GM23248 (cell line): ENCODE measurements around the gene DIP2C. TPM values are rescaled to one million over a fixed set of nuclear protein-coding genes. Genes with fewer than 3 reads are reported as not detected.

ENCODE experiments used
- DNase-seq: peaks from one replicate; pipeline ENCODE4 v3.0.0-alpha.2; 2015
- H2AFZ ChIP-seq: fragments of 200-600 bp; sonication (generic); 2 replicates; pipeline ENCODE4 v1.6.1; 2016; ENCODE audit warnings: antibody characterized with exemption
- H3F3A ChIP-seq: fragments of 200-600 bp; sonication (generic); 2 replicates; pipeline ENCODE4 v1.6.1; 2016; ENCODE audit warnings: mild to moderate bottlenecking, antibody characterized with exemption, mixed run types; ENCODE audit not compliant: insufficient read depth
- H3K27ac ChIP-seq: fragments of 200-600 bp; sonication (generic); 2 replicates; pipeline ENCODE4 v1.5.1; 2016; ENCODE audit warnings: mild to moderate bottlenecking
- H3K27me3 ChIP-seq: fragments of 200-600 bp; sonication (generic); replicated peaks from 2 replicates; pipeline ENCODE4 v1.6.1; 2016; ENCODE audit warnings: mild to moderate bottlenecking; ENCODE audit not compliant: insufficient read depth
- H3K36me3 ChIP-seq: fragments of 200-600 bp; sonication (generic); 2 replicates; pipeline ENCODE4 v1.6.1; 2016; ENCODE audit warnings: low read depth, mild to moderate bottlenecking
- H3K4me1 ChIP-seq: fragments of 200-600 bp; sonication (generic); 2 replicates; pipeline ENCODE4 v1.6.1; 2016; ENCODE audit warnings: mild to moderate bottlenecking; ENCODE audit not compliant: insufficient read depth
- H3K4me2 ChIP-seq: fragments of 200-600 bp; sonication (generic); one replicate; pipeline ENCODE4 v1.6.1; 2016; ENCODE audit warnings: mild to moderate bottlenecking; ENCODE audit not compliant: unreplicated experiment
- H3K4me3 ChIP-seq: fragments of 200-600 bp; sonication (generic); 2 replicates; pipeline ENCODE4 v1.5.1; 2016; ENCODE audit warnings: mild to moderate bottlenecking
- H3K79me2 ChIP-seq: fragments of 200-600 bp; sonication (generic); 2 replicates; pipeline ENCODE4 v1.6.1; 2016; ENCODE audit warnings: mild to moderate bottlenecking; ENCODE audit not compliant: insufficient read depth
- H3K9ac ChIP-seq: fragments of 200-600 bp; sonication (generic); 2 replicates; pipeline ENCODE4 v1.6.1; 2016; ENCODE audit warnings: mild to moderate bottlenecking
- H3K9me2 ChIP-seq: fragments of 200-600 bp; sonication (generic); 2 replicates; pipeline ENCODE4 v1.6.1; 2016; ENCODE audit warnings: mixed run types, mild to moderate bottlenecking, moderate library complexity; ENCODE audit not compliant: insufficient read depth
- H3K9me3 ChIP-seq: fragments of 200-600 bp; sonication (generic); one replicate; pipeline ENCODE4 v1.6.1; 2017; ENCODE audit warnings: low read depth
- H4K20me1 ChIP-seq: fragments of 200-600 bp; sonication (generic); 2 replicates; pipeline ENCODE4 v1.6.0; 2016; ENCODE audit not compliant: insufficient read depth
- EZH2 ChIP-seq: fragments of 200-600 bp; sonication (generic); IDR thresholded peaks from 2 replicates; pipeline ENCODE4 v1.6.1; 2018; ENCODE audit warnings: antibody characterized with exemption, mild to moderate bottlenecking; ENCODE audit not compliant: insufficient read depth, poor library complexity, severe bottlenecking
- EZH2phosphoT487 ChIP-seq: fragments of 200-600 bp; sonication (generic); IDR thresholded peaks from 2 replicates; pipeline ENCODE4 v1.6.1; 2018; ENCODE audit warnings: antibody characterized with exemption, moderate library complexity, mild to moderate bottlenecking, low read depth; ENCODE audit not compliant: insufficient read depth
- WGBS, 2 experiments: methylation state at CpG; one replicate each; pipeline ENCODE4 v1.1.6; 2015 to 2017; ENCODE audit warnings: low lambda C conversion rate in 2 of 2, low coverage in 1 of 2; ENCODE audit errors: missing lambda C conversion rate in 2 of 2; 5-methylcytosine and 5-hydroxymethylcytosine counted together
- in situ Hi-C: fragments of 300-500 bp; cut with MboI; formaldehyde crosslinking; loops from 2 replicates; pipeline ENCODE4 v1.15.0; 2020
- polyA plus RNA-seq: library from polyadenylated mRNA; unstranded; fragments of >200 nt; fragmentation: Nextera tagmentation; extraction: Ambion mirVana; gene quantifications from 2 replicates; pipeline ENCODE4 v1.2.1, GENCODE V29; 2016
- total RNA-seq: library from RNA; depleted of rRNA; stranded (reverse); fragments of >200 nt; shearing (Covaris generic); gene quantifications from 2 replicates; pipeline ENCODE4 v1.2.3, GENCODE V29; 2014

Gene DIP2C
- total and polyA plus RNA-seq, 2 experiments from 2014 or later, result 12.0 to 13.1 TPM

DNA sequence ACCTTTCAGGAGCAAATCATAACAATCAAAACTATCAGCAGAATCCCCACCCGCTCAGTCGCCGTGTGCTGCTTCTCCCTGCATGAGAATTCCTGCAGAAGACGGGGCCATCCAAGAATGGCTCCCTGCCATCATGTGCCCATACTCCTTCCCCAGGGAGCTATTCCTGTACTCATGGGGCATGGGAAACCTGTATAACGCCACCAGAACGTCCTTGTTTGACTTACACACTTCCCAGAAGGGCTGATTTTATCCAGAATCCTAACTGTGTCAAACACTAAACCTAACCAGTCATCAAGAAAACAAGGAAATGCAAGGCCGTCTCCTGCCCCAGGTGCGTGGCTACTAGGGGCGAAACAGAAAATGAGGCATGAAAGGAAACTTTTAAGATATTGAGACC is 16.0 kb downstream of the DIP2C start:
- DNase-seq, result no peak
- Histone ChIP-seq H3K4me2 (no peak overlapping the region), H3K27me3 (no peaks in the 10 kb centered on the region), H3K36me3 (no peaks in the 10 kb centered on the region), H3K4me1 (0 out of 2 replicates have a peak, but pooled peaks cover 9% of the 10 kb centered on the region), H3F3A (peaks cover 16% of the 10 kb centered on the region), H3K9ac (no peak overlapping the region), H3K79me2 (peaks cover 97% of the 10 kb centered on the region), H4K20me1 (peaks cover 11% of the 10 kb centered on the region; the same call in 1 of the 2 replicates), H3K27ac (no peak overlapping the region), H3K4me3 (no peak overlapping the region), H3K9me3 (no peaks in the 10 kb centered on the region), H2AFZ (no peak overlapping the region), H3K9me2 (no peaks in the 10 kb centered on the region)
- 75 to 77% methylated on average over 9 of the region's 9 CpGs for WGBS, 2 experiments
- TF ChIP-seq EZH2phosphoT487 (no peak), EZH2 (no peak)
- in situ Hi-C loops, result no loop called here

DNA sequence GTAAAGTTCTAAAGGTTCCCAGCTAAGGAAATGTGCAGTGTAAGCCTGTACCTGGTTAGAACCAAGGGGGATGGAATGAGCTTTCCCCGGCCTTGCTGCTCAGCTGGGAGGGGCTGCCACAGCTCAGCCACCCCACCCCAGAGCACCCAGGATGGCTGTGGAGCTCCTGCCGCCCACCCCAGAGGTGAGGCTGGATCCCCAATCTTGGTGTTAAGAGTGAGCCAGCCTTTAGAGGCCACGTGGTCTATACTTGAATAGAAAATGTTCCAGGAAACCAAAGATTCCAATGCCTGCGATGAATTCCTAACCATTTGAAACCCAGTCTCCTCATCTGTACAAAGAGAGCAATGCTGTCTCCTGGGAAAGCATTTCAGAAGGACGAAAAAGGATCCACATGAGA is 16.5 kb downstream of the DIP2C start:
- Histone ChIP-seq H2AFZ (no peak overlapping the region), H3K79me2 (peaks cover 97% of the 10 kb centered on the region), H3F3A (peaks cover 21% of the 10 kb centered on the region), H3K9me3 (no peaks in the 10 kb centered on the region), H4K20me1 (peaks cover 16% of the 10 kb centered on the region; the same call in 1 of the 2 replicates), H3K27me3 (no peaks in the 10 kb centered on the region), H3K4me3 (no peak overlapping the region), H3K4me2 (no peak overlapping the region), H3K9me2 (peaks cover 2% of the 10 kb centered on the region; the same call in 1 of the 2 replicates), H3K27ac (no peak overlapping the region), H3K4me1 (0 out of 2 replicates have a peak, but pooled peaks cover 9% of the 10 kb centered on the region), H3K9ac (no peak overlapping the region), H3K36me3 (no peaks in the 10 kb centered on the region)
- 87 to 88% methylated on average over 5 of the region's 5 CpGs for WGBS, 2 experiments
- in situ Hi-C loops, result no loop called here
- DNase-seq, result no peak
- TF ChIP-seq EZH2 (no peak), EZH2phosphoT487 (no peak)

DNA sequence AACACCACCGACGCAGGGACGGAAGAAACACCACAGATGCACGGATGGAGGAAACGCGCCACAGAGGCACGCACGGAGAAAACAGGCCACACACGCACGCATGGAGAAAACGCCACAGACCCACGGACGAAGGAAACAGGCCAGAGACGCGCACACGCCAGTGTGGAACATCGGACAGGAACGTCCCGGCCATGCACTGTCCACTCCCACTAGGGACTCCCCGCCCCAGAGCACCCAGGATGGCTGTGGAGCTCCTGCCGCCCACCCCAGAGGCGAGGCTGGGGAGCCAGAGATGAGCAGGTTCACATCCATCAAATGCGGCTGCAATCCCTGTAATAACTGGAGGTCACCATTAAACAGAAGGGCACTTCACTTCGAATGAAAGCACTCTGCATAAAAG is 17.3 kb downstream of the DIP2C start:
- WGBS, 2 experiments, result 94 to 98% methylated on average over 24 of the region's 24 CpGs

DNA sequence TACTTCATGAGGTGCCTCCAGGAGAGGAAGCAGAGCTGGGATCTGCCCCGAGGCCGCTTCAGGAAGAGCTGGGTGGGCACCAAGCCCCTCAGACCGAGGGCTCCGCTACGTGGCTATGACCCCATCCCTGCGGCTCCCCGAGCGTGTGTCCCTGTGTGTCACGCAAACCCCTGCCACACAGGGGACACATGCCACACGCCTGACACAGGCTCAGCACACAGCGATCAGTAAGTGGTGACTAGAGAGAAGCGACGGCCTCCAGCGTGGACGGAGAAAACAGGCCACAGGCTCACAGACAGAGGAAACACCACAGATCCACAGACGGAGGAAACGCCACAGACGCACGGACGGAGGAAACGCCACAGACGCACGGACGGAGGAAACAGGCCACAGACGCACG is 18.5 kb downstream of the DIP2C start:
- peaks cover 5% of the 10 kb centered on the region; the same call in 1 of the 2 replicates for H3K9me2 ChIP-seq
- no peaks in the 10 kb centered on the region for H3K27me3 ChIP-seq
- peaks cover 21% of the 10 kb centered on the region; the same call in 1 of the 2 replicates for H4K20me1 ChIP-seq
- H3K4me1 ChIP-seq, result no peaks in the 10 kb centered on the region
- in situ Hi-C loops, result no loop called here
- no peaks in the 10 kb centered on the region for H3K36me3 ChIP-seq
- H3K9ac ChIP-seq, result no peak overlapping the region
- peaks cover 97% of the 10 kb centered on the region for H3K79me2 ChIP-seq
- H3K27ac ChIP-seq, result no peak overlapping the region
- peaks cover 27% of the 10 kb centered on the region for H3F3A ChIP-seq
- no peak overlapping the region for H2AFZ ChIP-seq
- no peak for DNase-seq
- H3K4me3 ChIP-seq, result no peak overlapping the region
- no peak overlapping the region for H3K4me2 ChIP-seq
- 85 to 88% methylated on average over 15 to 26 of the region's 26 CpGs for WGBS, 2 experiments
- no peaks in the 10 kb centered on the region for H3K9me3 ChIP-seq
- no peak for TF ChIP-seq EZH2phosphoT487
- no peak for TF ChIP-seq EZH2

More for the DNA sequence above, 17.3 kb downstream of the DIP2C start:
- Histone ChIP-seq H3K4me3 (no peak overlapping the region), H3K9ac (no peak overlapping the region), H3K4me2 (no peak overlapping the region), H3K27me3 (no peaks in the 10 kb centered on the region), H3K9me3 (no peaks in the 10 kb centered on the region), H2AFZ (no peak overlapping the region), H3K27ac (no peak overlapping the region), H3F3A (peaks cover 27% of the 10 kb centered on the region), H3K4me1 (0 out of 2 replicates have a peak, but pooled peaks cover 5% of the 10 kb centered on the region), H3K36me3 (no peaks in the 10 kb centered on the region), H3K79me2 (peaks cover 97% of the 10 kb centered on the region), H4K20me1 (peaks cover 21% of the 10 kb centered on the region; the same call in 1 of the 2 replicates), H3K9me2 (peaks cover 5% of the 10 kb centered on the region; the same call in 1 of the 2 replicates)
- TF ChIP-seq EZH2 (no peak), EZH2phosphoT487 (no peak)
- in situ Hi-C loops, result no loop called here
- DNase-seq, result no peak
